ENCODE data around the gene C1orf116. TPM values are rescaled to one million over a fixed set of nuclear protein-coding genes. Genes with fewer than 3 reads are reported as not detected.

Gene C1orf116
- polyA plus RNA-seq, 3 donors: 0.03 to 0.04 TPM; not detected in 1

- no peak for TF ChIP-seq CTCF (IDR thresholded peaks at IDR 0.05)
- Histone ChIP-seq H3K4me3 (replicated peaks in 1 of 3; ENCODE audit: low read depth in 2 of 3, low read length in 3 of 3) (no peak overlapping the region), H2AFZ (ENCODE audit: insufficient read depth, low read depth, low read length, poor library complexity, severe bottlenecking) (no peak overlapping the region), H3K9ac (ENCODE audit: insufficient read depth, low read length, poor library complexity, severe bottlenecking) (no peak overlapping the region), H3K36me3 (replicated peaks in 1 of 2; ENCODE audit: control insufficient read depth in 1 of 2, insufficient read depth in 2 of 2, low read length in 2 of 2) (no peaks in the 10 kb centered on the region), H3K27ac (ENCODE audit: low read depth in 1 of 2, low read length in 2 of 2) (no peak overlapping the region), H3K9me3 (replicated peaks in 1 of 2; ENCODE audit: control insufficient read depth in 1 of 2, insufficient read depth in 1 of 2, low read length in 2 of 2) (no peaks in the 10 kb centered on the region), H3K4me2 (replicated peaks; ENCODE audit: extremely low read depth, low read length, poor library complexity, severe bottlenecking) (no peak overlapping the region), H3K79me2 (ENCODE audit: insufficient read depth, low read length) (no peaks in the 10 kb centered on the region), H4K20me1 (ENCODE audit: insufficient read depth, low read length) (no peaks in the 10 kb centered on the region), H3K4me1 (ENCODE audit: control insufficient read depth in 1 of 2, insufficient read depth in 2 of 2, low read length in 2 of 2) (no peaks in the 10 kb centered on the region), H3K27me3 (ENCODE audit: control insufficient read depth in 2 of 2, insufficient read depth in 2 of 2, low read length in 2 of 2) (peaks cover 4 to 8% of the 10 kb centered on the region in 2 donors)
- Mint-ChIP-seq H3K4me1 (peaks cover 7% of the 10 kb centered on the region), H3K9me3 (no peaks in the 10 kb centered on the region), H3K27ac (no peak overlapping the region), H3K4me3 (no peak overlapping the region), H3K27me3 (ENCODE audit: low read depth in 3 of 3) (peaks cover 4 to 10% (median 9%) of the 10 kb centered on the region in 3 donors), H3K36me3 (no peaks in the 10 kb centered on the region)
- DNase-seq: peak in 2 of 3 donors; percentile 10 to 61
- intact Hi-C loops (cut with micrococcal nuclease): no loop called here
Measured at GRCh38 chr1:207034998-207035397, 2.4 kb upstream of the C1orf116 start.

GRCh38 chr1:207034208-207034607 is 1.7 kb upstream of the C1orf116 start:
- H3K9me3 ChIP-seq (replicated peaks in 1 of 2; ENCODE audit: control insufficient read depth in 1 of 2, insufficient read depth in 1 of 2, low read length in 2 of 2): no peaks in the 10 kb centered on the region
- no peaks in the 10 kb centered on the region for H3K4me1 ChIP-seq (ENCODE audit: control insufficient read depth in 1 of 2, insufficient read depth in 2 of 2, low read length in 2 of 2)
- peak in 2 of 3 donors; percentile 11 to 48 for DNase-seq
- Mint-ChIP-seq H3K4me3 (no peak overlapping the region), H3K27me3 (ENCODE audit: low read depth in 3 of 3) (peaks cover 4 to 10% (median 6%) of the 10 kb centered on the region in 3 donors), H3K4me1 (peaks cover 7% of the 10 kb centered on the region), H3K9me3 (no peaks in the 10 kb centered on the region), H3K36me3 (no peaks in the 10 kb centered on the region), H3K27ac (no peak overlapping the region)
- H3K4me3 ChIP-seq (replicated peaks in 1 of 3; ENCODE audit: low read depth in 2 of 3, low read length in 3 of 3): no peak overlapping the region
- H3K4me2 ChIP-seq (replicated peaks; ENCODE audit: extremely low read depth, low read length, poor library complexity, severe bottlenecking): no peak overlapping the region
- TF ChIP-seq CTCF (IDR thresholded peaks at IDR 0.05): no peak
- no peaks in the 10 kb centered on the region for H3K79me2 ChIP-seq (ENCODE audit: insufficient read depth, low read length)
- H3K36me3 ChIP-seq (replicated peaks in 1 of 2; ENCODE audit: control insufficient read depth in 1 of 2, insufficient read depth in 2 of 2, low read length in 2 of 2): no peaks in the 10 kb centered on the region
- intact Hi-C loops (cut with micrococcal nuclease): no loop called here
- H3K27me3 ChIP-seq (ENCODE audit: control insufficient read depth in 2 of 2, insufficient read depth in 2 of 2, low read length in 2 of 2): peaks cover 4 to 8% of the 10 kb centered on the region in 2 donors
- no CpG with 5 or more reads among the region's 1 CpG for WGBS (ENCODE audit: insufficient coverage)
- no peak overlapping the region for H3K27ac ChIP-seq (ENCODE audit: low read depth in 1 of 2, low read length in 2 of 2)
- H2AFZ ChIP-seq (ENCODE audit: insufficient read depth, low read depth, low read length, poor library complexity, severe bottlenecking): no peak overlapping the region
- no peak overlapping the region for H3K9ac ChIP-seq (ENCODE audit: insufficient read depth, low read length, poor library complexity, severe bottlenecking)
- H4K20me1 ChIP-seq (ENCODE audit: insufficient read depth, low read length): no peaks in the 10 kb centered on the region
